ENCODE measurements around the gene BEND2. TPM values are rescaled to one million over a fixed set of nuclear protein-coding genes. Genes with fewer than 3 reads are reported as not detected.

The BEND2 gene
- total RNA-seq (2022; extraction: Qiagen RNA extraction): not detected in 5 replicates

GRCh38 chrX:18220786-18221185 is at the start of gene BEND2:
TSS of gene BEND2 (minus strand) at chrX:18220886. CDS start at chrX:18220750, 136 bp downstream.

Other genes with a start within 250 kb of the BEND2 start
- gene SCML2, start 133.8 kb upstream of the BEND2 start, total RNA-seq (2022; extraction: Qiagen RNA extraction): 6.8 to 8.6 TPM (median 7.8 TPM) in 5 replicates
- gene CDKL5, start 204.7 kb upstream of the BEND2 start, total RNA-seq (2022; extraction: Qiagen RNA extraction): 3.8 to 8.4 TPM (median 7.7 TPM) in 5 replicates